GM04503 (cell line): ENCODE results near the gene GET4.
"Not testable (repeated sequence)": the region's sequence is repeated elsewhere in the genome, so short reads cannot be mapped to it uniquely, and the experiment has no call there.

ENCODE experiments used
- DNase-seq: peaks from one replicate; pipeline ENCODE4 v3.0.0-alpha.2; 2012; ENCODE audit warnings: low read depth

The GET4 gene

DNA sequence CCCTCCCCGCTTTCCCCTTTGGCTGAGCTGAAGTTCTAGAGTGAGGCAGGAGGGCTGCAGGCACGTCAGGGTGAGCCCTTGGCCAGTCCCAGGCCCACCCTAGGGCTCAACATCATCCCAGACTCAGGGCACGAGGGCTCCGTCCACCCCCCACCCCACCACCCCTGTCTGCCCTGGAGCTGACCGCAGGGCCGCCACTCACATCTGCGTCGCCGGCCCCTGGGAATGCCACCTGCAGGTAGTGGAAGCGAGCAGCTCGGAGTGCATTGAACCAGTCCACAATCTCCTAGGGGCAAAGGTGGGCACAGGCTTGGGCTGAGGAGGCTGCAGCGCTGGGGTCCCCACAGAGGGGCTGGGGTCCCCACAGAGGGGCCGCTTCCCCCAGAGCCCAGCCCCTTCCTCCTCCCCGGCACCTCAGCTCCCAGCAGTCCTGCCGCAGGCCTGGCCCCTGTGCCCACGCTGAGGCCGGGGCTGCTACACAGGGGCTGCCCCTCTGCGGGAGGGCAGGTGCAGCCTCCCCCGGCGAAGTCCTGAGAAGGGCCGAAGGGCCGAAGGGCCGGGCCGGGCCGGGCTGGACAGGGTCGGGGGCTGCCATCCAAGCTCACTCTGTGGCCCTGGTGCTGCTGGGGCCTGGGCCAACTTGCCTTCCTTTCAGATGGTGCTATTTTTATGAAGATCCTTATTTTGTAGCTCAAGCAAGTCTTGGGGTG lies 24.1 kb downstream of the GET4 start:
- DNase-seq: no peak

- no peak for DNase-seq
These were observed 24.7 kb downstream of the GET4 start for GRCh38 chr7:901041-901387.

DNA sequence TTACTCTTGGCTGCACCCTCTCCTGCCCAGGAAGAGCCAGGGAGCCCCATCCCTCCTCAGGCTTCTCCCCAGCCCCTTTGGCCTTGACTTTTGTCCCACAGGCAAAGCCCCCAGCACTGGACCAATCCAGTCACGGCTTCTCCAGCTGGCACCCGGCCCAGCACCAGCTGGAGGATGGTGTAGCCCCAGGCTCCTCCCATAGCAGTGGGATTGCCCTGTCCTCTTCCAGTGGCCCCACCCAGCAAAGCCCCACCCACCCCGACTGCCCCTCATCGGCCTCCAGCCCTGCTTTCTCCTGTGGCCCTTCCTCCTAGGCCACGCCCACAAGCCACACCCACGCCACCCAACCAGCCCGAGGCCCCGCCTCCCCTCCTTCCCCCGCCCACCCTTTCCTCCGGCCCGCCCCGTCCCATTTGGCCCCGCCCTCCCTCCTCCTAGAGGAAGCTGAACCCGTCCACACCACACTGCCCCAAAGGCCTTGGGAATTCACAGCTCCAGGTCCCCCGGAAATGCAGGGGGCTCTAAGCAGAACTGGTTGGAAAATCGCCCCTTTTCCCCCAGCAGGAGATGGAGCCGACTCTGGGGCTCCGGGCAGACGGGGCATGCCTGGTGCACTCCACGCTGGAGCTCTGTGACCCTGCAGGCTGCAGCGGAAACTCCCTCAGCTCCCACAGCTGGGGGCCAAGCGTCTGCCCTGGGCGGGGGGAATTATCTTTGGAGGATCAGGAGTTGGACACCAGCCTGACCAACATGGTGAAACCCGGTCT lies 25.2 kb downstream of the GET4 start:
- DNase-seq: no peak

DNA sequence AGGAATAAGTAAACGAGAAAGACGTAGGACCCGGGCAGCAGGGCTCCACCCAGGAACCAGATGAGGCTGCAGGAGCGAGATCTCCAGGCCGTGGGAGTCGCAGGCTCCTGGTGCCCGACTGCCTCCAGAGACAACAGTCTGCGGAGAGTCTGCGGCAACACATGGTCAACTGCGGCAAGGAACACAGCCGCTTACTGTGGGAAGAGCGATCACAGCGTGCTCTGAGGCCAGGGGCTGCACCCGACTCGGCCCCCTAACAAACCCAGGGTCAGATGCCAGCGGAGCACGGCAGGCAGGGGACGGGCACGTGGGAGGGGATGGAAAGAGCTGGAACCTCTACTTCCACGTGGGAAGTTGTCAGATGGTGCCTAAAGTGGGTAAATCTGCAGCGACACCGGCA lies 26.6 kb downstream of the GET4 start:
- no peak for DNase-seq

- no peak for DNase-seq
These were observed 27.8 kb downstream of the GET4 start for GRCh38 chr7:903921-904755.

- no peak for DNase-seq
These were observed 28.5 kb downstream of the GET4 start for GRCh38 chr7:904847-905246.

GRCh38 chr7:906776-907157 lies 30.4 kb downstream of the GET4 start:
- DNase-seq: no peak

DNA sequence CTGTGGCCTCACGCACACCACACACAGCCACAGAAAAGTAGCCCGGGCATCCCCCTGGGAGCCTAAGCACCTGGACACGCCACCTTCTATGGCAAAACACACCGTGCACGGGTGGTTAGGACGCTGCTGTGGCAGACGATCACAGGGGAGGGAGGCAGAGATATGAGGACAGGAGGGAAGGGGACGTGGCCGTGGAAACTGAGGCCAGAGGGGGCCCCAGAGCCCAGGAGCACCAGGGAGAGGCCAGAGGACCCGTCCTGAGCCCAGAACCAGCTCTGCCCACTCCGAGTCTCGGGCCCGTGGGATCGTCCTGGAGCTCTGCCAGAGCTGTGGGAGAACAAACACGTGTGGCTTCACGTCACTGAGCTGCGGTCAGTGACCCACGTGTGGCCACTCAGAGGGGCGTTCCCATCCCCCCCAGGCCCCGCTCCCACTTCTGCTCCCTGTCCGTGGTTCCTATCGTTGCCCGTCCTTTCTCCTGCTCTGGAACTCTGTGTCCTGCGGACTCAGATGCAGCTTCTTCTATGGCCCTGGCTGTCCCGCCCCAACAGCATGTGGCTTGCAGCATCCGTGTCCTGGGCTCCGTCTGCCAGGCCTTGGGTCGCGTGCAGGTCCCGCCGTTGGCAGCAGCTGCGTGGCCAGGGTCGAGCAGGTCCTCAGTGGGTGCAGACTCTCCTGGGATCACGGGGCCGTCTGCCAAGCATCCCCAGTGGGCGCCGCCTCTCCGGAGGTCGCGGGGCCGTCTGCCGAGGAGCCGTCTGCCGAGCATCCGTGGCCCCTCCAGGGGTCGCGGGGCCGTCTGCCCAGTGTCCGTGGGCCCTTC lies 31.0 kb downstream of the GET4 start:
- DNase-seq: no peak

DNA sequence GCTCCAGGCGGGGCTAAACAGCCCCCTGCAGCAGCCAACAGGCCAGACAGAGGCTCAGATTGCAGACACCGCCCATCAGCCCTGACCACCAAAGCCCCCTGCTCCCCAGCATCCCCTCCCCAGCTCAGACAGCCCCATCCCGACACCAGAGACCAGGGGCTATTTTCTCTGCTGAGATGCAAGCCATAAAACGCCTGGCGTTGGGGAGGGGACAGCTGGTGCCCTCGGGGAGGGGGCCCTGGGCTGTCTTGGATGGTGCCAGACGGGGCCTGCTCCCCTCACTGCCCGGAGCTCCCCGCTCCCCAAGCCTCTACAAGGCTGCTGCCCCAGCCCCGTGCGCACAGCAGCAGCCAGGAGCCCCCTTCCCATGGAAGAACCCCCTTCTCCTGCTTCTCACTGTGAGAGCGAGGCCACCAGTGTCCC lies 31.8 kb downstream of the GET4 start:
- DNase-seq: no peak

- not testable (repeated sequence) for DNase-seq
These were observed 32.4 kb downstream of the GET4 start for GRCh38 chr7:908591-909357.

- no peak for DNase-seq
These were observed 33.3 kb downstream of the GET4 start for GRCh38 chr7:909358-910329.

GRCh38 chr7:910441-910861 lies 34.1 kb downstream of the GET4 start:
- DNase-seq: no peak

- DNase-seq: no peak
These were observed 34.6 kb downstream of the GET4 start for GRCh38 chr7:910931-911431.

DNA sequence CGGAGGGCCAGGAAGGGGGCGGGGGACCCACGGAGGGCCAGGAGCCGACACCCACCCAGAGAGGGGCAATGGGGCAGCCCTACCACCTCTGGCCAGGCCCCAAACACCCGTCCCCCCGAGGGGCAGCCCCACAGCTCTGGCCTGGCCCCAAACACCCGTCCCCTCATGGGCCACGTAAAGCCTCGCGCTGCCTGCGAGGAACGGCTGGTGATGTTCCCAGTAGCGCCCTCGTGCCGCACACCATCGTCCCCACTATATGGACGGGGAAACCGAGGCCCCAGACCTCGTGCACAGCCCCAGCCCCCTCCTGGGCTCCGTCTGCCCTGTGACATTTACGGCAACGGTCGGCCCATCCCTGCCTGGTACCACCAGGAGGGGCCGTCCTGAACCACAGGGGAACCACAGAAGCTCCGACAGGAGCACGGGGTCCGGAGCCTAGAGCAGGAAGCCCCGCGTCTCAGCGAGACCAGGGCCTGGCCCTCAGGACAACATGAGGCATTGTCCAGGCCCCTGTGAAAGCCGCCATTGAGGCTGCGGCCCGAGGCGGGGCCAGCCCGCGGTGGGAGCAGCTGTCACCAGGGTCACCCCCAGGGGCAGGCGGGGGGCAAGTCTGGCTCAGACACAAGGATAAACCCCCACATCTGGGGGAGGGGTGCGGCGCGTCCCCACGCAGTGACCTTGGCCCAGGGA lies 35.6 kb downstream of the GET4 start:
- DNase-seq: no peak

GRCh38 chr7:913736-914520 lies 37.6 kb downstream of the GET4 start:
- DNase-seq: no peak

DNA sequence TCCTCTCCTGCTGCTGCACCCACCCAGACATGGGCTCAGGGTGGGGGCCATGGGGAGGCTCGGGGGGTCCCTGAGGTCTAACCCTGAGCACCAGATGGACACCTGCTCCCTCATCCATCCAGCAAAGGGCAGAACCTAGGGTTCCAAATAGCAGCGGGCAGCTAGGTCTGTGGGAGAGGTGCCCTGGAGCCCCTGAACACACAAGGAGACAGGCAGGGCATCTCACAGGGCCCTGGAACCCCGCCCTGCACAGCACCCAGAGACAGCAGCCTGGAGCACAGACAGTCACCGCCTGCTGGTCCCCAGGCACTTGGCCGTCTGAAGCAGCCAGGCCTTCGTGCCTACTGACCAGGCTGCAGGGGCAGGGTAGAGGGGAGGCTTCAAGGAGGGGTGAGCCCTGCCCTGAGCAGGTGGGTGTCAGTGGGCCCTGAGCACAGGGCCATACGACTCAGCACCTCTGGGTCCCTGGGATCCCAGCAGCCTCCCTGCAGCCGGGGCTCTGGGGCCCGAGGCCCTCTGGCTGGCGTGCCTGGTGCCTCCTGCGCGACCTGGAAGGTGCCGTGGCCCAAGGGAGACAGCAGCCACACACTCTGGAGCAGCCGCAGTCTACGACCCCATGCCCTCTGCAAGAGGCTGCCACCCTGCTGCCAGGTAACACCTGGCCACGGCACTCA lies 38.3 kb downstream of the GET4 start:
- no peak for DNase-seq

DNA sequence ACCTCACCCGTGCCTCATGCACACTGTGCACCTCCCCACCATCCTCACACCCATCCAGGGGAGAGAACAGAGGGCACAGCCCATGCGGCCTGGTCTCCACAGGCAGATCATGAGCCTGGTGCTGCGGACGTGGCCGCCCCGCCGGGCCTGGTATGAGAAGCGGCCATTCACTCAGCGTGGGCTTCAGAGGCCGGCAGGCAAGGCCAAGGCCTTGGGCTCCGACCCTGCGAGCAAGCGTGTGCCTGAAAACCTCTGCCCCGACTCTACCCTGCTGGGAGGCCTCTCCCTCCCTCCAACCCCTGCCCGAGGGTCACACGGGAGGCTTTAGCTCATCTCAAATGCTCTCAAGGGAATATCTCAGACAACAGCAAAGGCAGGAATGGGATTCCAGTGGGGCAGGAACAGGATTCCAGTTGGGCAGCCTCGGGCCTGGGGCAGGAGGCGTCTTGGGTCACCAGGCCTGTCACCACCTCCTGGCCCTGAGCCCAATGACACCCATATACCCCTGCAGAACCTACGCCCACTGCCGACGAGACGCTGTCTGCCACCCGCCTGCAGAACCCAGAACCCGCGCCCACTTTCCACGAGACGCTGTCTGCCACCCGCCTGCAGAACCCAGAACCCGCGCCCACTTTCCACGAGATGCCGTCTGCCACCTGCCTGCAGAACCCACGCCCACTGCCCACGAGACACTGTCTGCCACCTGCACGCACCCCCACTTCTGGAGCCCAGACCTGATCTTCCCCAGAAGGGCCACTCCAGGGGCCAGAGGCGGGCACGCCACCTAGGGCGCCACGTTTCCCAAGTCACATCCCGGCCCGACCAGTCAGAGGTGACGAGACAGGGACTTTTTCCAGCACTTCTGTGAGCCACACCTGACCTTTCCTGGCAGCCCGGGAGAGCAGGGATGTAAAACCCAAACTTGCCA lies 39.2 kb downstream of the GET4 start:
- no peak for DNase-seq
